NCI-H1105 (cell line): ENCODE results near the gene KCNAB1.
A peak's percentile ranks its signal among the peaks of the same experiment; 100 is the strongest.

Experiments used
- DNase-seq: peaks from one replicate; lab custom pipeline; 2025; lab: John Stamatoyannopoulos, UW

The KCNAB1 gene

GRCh38 chr3:156492801-156493261 lies 372.5 kb downstream of the KCNAB1 start:
- no peak for DNase-seq

- DNase-seq: no peak
Measured at GRCh38 chr3:156493887-156494286, 373.5 kb downstream of the KCNAB1 start.

GRCh38 chr3:156495816-156496215 lies 375.4 kb downstream of the KCNAB1 start:
- no peak for DNase-seq

GRCh38 chr3:156497326-156497725 lies 376.9 kb downstream of the KCNAB1 start:
- DNase-seq: no peak

- DNase-seq: no peak
Measured at GRCh38 chr3:156498307-156498706, 377.9 kb downstream of the KCNAB1 start.

- no peak for DNase-seq
Measured at GRCh38 chr3:156507285-156507684, 386.9 kb downstream of the KCNAB1 start.

GRCh38 chr3:156509189-156510174 lies 389.1 kb downstream of the KCNAB1 start:
- DNase-seq: peak; percentile 63

- DNase-seq: no peak
Measured at GRCh38 chr3:156511987-156512677, 391.8 kb downstream of the KCNAB1 start.

- no peak for DNase-seq
Measured at GRCh38 chr3:156513619-156514018, 393.2 kb downstream of the KCNAB1 start.

- DNase-seq: peak; percentile 13
Measured at GRCh38 chr3:156516284-156516683, 395.9 kb downstream of the KCNAB1 start.

- no peak for DNase-seq
Measured at GRCh38 chr3:156516961-156517360, 396.6 kb downstream of the KCNAB1 start.

GRCh38 chr3:156518726-156519125 lies 398.3 kb downstream of the KCNAB1 start:
- DNase-seq: no peak

GRCh38 chr3:156519758-156520162 lies 399.4 kb downstream of the KCNAB1 start:
- DNase-seq: no peak

GRCh38 chr3:156522673-156523072 lies 402.3 kb downstream of the KCNAB1 start:
- no peak for DNase-seq

GRCh38 chr3:156525808-156526207 lies 405.4 kb downstream of the KCNAB1 start:
- no peak for DNase-seq

GRCh38 chr3:156527060-156527459 lies 406.7 kb downstream of the KCNAB1 start:
- DNase-seq: no peak

GRCh38 chr3:156530980-156531379 lies 410.6 kb downstream of the KCNAB1 start:
- DNase-seq: no peak

GRCh38 chr3:156532730-156533129 lies 412.4 kb downstream of the KCNAB1 start:
- no peak for DNase-seq

GRCh38 chr3:156533205-156533604 lies 412.8 kb downstream of the KCNAB1 start:
- DNase-seq: no peak

GRCh38 chr3:156535162-156535627 lies 414.8 kb downstream of the KCNAB1 start:
- no peak for DNase-seq

GRCh38 chr3:156535798-156536197 lies 415.4 kb downstream of the KCNAB1 start:
- no peak for DNase-seq

- DNase-seq: no peak
Measured at GRCh38 chr3:156536524-156537316, 416.3 kb downstream of the KCNAB1 start.
